Pulmonary artery endothelial cell (primary cell): ENCODE results near the gene GPC5. TPM values are rescaled to one million over a fixed set of nuclear protein-coding genes. Genes with fewer than 3 reads are reported as not detected.
"Not testable (repeated sequence)": the region's sequence is repeated elsewhere in the genome, so short reads cannot be mapped to it uniquely, and the experiment has no call there.

ENCODE experiments used
- DNase-seq: peaks from one replicate; pipeline ENCODE4 v3.0.0-alpha.2; 2011; ENCODE audit warnings: low read depth, low spot score
- total RNA-seq: library from RNA; depleted of rRNA; stranded (reverse); fragments of >200 nt; gene quantifications from 2 replicates; pipeline ENCODE4 v1.2.3, GENCODE V29; 2014

The GPC5 gene
- total RNA-seq, 1 donor from 2014 or later = not detected

- DNase-seq = no peak
Measured at GRCh38 chr13:91836553-91836952, 438.1 kb downstream of the GPC5 start.

- no peak for DNase-seq
Measured at GRCh38 chr13:91845612-91846011, 447.2 kb downstream of the GPC5 start.

GRCh38 chr13:91863699-91864098, 465.3 kb downstream of the GPC5 start:
- no peak for DNase-seq

GRCh38 chr13:91868351-91868750, 469.9 kb downstream of the GPC5 start:
- DNase-seq = no peak

GRCh38 chr13:91878491-91878890, 480.1 kb downstream of the GPC5 start:
- DNase-seq = no peak

GRCh38 chr13:91879360-91879759, 480.9 kb downstream of the GPC5 start:
- DNase-seq = no peak

GRCh38 chr13:91882918-91883317, 484.5 kb downstream of the GPC5 start:
- no peak for DNase-seq

GRCh38 chr13:91889641-91890040, 491.2 kb downstream of the GPC5 start:
- no peak for DNase-seq

GRCh38 chr13:91891141-91891540, 492.7 kb downstream of the GPC5 start:
- no peak for DNase-seq

- no peak for DNase-seq
Measured at GRCh38 chr13:91893040-91893439, 494.6 kb downstream of the GPC5 start.

- no peak for DNase-seq
Measured at GRCh38 chr13:91894316-91894715, 495.9 kb downstream of the GPC5 start.

- no peak for DNase-seq
Measured at GRCh38 chr13:91896547-91896946, 498.1 kb downstream of the GPC5 start.

GRCh38 chr13:91898986-91899385, 500.6 kb downstream of the GPC5 start:
- not testable (repeated sequence) for DNase-seq

- no peak for DNase-seq
Measured at GRCh38 chr13:91902291-91902690, 503.9 kb downstream of the GPC5 start.

- no peak for DNase-seq
Measured at GRCh38 chr13:91904005-91904404, 505.6 kb downstream of the GPC5 start.

GRCh38 chr13:91904597-91904996, 506.2 kb downstream of the GPC5 start:
- DNase-seq = no peak

- no peak for DNase-seq
Measured at GRCh38 chr13:91907398-91907797, 509.0 kb downstream of the GPC5 start.

GRCh38 chr13:91909617-91910016, 511.2 kb downstream of the GPC5 start:
- DNase-seq = no peak

GRCh38 chr13:91922969-91923592, 524.7 kb downstream of the GPC5 start:
- no peak for DNase-seq

- no peak for DNase-seq
Measured at GRCh38 chr13:91930687-91931086, 532.3 kb downstream of the GPC5 start.

GRCh38 chr13:91934354-91934753, 535.9 kb downstream of the GPC5 start:
- DNase-seq = no peak

- DNase-seq = no peak
Measured at GRCh38 chr13:91946498-91947070, 548.2 kb downstream of the GPC5 start.

- no peak for DNase-seq
Measured at GRCh38 chr13:91948736-91949135, 550.3 kb downstream of the GPC5 start.

GRCh38 chr13:91950803-91951202, 552.4 kb downstream of the GPC5 start:
- DNase-seq = no peak
